Embryonic facial prominence (tissue), 1 donor: Measurements from ENCODE around the gene UVRAG.

Experiments used
- DNase-seq: peaks from one replicate; pipeline ENCODE4 v3.0.0-alpha.2; 2016; ENCODE audit errors: extremely low spot score

The UVRAG gene

GRCh38 chr11:76166314-76166713, 351.3 kb downstream of the UVRAG start:
- DNase-seq = no peak

DNA sequence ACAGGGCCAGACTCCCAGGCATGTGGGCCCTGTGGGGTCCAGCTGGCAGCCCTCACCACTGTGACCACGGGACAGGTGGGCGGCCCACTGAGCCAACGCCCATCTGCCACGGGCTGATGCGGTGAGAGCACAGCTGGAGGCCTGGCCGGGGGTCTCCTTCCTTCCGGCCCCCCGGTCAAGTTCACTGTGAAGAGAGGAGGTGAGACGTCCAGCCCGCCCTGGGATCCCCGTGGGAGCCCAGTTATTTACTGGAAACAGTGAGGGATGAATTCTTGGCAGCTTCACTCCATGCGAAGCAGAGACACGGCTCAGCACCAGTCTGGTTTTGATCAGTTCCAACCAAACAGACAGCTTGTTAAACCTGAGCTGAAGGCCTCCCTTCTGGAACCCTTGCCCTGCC, 352.6 kb downstream of the UVRAG start:
- no peak for DNase-seq

- DNase-seq = no peak
Observed at GRCh38 chr11:76169473-76169896, 354.5 kb downstream of the UVRAG start.

GRCh38 chr11:76170468-76170867, 355.5 kb downstream of the UVRAG start:
- DNase-seq = no peak

DNA sequence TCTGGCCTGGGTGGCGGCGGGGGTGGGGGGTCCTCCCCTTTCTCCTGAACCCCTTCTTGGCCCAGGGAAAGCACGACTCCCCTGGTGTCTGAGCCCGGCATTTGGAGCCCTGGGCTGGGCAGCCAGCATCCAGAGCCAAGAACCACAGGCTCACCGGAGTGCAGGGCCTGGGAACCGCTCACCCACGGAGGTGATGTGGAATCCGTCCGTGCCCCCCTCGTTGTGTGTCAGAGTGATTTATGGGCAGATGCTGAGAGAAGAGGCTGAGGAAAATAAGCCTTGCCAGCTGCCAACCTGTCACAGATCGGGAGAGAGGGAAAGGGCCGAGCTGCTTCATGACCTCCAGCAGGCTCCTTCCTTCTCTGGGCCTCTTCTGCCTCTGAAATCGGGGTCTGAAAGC, 357.6 kb downstream of the UVRAG start:
- no peak for DNase-seq

- DNase-seq = no peak
Observed at GRCh38 chr11:76173663-76174062, 358.7 kb downstream of the UVRAG start.

GRCh38 chr11:76174330-76174729, 359.3 kb downstream of the UVRAG start:
- DNase-seq = no peak

DNA sequence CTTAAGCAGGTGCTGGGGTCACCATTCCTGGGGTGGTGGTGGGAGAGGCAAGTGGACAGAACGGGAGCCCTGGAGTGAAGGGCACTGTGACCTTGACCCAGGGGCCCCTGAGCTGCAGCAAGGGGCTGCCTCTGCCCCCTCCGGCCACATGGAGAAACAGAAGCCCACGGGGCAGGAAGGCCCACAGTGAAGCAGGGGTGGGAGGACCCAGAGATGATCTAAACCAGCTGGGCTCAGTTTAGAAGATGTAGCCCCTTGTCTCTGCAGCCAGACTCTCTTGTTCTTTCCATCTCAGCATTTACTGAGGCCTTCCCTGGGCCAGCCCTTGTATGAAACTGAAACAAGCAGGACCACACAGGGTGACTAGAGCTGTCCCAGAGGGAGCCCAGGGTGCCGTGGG, 360.8 kb downstream of the UVRAG start:
- DNase-seq = no peak

DNA sequence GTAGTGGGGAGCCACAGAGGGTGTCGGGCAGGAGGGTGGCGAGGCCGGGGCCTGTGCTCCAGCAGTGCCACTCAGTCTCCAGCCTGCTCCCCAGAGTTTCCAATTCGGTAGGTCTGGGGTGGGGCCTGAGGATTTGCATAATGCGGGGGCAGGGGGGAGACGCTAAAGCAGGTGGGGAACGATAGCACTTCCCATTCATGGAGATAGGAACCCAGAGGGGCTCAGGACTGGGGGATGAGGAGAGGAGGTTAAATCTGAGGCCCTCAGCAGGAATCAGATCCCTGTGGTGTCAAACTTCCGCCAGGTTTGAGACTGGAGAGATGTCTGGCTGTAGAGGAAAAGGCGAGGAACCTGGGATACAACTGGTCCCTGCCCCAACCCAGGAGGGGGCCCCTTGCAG, 361.5 kb downstream of the UVRAG start:
- DNase-seq = no peak

DNA sequence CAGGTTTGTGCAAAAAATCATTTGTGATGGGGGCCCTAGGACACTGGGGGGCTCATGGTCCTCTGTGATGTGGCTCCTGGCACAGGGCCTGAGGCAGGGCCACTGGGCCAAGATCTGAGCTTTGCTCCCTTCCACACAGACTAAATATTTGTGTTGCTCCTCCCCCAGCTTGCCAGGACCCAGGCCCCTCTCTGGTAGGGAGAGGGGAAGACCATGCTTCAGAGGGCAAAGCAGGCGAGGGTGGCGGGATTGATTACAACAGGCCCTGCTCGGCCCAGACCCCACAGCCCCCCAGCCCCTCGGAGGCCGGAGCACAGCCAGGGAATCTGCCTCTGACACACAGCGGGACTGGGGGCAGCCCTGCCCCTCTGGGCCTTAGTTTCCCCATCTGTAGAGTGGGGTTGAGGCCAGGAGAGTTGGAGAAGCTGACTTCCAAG, 362.3 kb downstream of the UVRAG start:
- DNase-seq = no peak

DNA sequence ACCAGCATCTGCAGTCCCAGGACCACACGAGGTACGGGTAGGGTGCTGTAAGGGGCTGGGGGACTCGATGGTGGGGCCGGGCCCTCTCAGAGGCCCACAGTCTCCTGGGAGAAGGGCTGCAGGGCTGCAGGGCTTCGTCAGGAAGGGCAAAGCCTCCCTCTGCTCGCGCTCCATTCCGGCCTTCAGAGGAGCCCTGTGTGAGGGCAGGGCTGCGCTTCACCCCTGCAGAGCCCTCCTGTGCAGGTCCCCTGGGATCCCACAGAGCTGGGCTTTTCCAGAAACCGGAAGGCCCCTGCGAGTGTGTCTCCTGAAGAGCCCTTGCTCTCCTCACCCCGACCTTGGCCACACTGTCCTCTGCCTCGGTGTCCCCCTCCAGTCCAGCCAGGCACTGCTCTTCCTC, 364.1 kb downstream of the UVRAG start:
- DNase-seq = no peak

DNA sequence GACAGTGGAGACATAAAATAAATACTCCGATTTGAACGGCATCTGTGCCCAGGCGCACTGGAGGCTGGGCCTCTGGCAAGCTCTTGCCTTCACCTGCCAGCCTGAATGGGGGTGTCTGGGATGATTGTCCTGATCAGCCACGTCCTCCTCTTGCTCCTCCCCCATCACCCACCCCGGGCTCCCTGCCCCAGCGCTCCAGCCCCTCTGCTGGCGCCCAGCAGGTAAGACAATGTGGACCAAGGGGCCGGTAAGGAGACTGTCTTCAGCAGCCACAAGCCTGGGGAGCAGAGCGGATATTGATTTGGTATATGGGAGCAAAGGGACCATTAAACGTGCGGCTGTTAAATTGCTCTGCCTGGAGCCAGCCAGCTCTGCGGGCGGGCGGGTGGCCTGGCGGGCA, 366.4 kb downstream of the UVRAG start:
- no peak for DNase-seq

- no peak for DNase-seq
Observed at GRCh38 chr11:76184551-76184993, 369.6 kb downstream of the UVRAG start.

GRCh38 chr11:76185511-76185910, 370.5 kb downstream of the UVRAG start:
- DNase-seq = no peak

GRCh38 chr11:76185931-76186401, 371.0 kb downstream of the UVRAG start:
- DNase-seq = no peak

- DNase-seq = no peak
Observed at GRCh38 chr11:76186776-76187279, 371.8 kb downstream of the UVRAG start.

DNA sequence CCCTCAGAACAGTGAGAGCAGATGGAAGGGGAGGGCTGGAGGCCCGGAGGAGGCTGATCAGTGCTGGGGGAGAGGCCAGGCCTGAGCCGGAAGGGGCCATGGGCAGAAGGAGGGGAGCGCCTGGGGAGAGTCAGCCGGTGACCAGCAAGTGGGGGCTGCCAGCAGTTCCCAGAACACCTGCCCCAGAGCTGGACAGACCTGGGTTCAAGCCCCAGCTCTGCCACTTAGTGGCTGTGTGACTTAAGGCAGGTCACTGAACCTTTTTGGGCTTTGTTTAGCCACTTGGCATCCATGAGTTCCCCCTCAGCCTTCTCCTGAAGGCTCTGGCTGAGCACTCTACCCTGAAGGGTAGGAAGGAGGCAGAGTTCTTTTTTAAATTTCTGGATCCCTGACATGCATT, 373.9 kb downstream of the UVRAG start:
- DNase-seq = no peak

DNA sequence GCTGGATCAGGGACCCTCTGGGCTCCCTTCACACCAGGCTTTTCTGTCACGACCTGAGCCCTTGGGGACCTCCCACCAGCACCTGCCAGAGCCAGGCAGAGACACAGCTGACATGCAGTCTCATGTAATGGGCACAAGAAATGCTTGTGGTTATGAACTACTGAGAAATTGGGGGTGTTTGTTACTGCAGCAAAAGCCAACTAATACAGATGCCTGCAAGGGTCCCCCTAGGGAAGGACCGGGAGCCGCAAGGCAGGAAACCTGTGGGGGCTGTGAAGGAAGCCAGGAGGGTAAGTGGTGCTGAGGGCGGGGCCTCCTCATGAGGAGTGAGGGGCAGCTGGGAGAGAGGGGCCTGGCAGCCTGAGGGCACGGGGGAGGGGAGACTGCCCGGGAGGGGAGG, 374.7 kb downstream of the UVRAG start:
- DNase-seq = no peak

GRCh38 chr11:76190376-76190775, 375.4 kb downstream of the UVRAG start:
- no peak for DNase-seq
